ENCODE results near the gene ZNF462.
A peak's percentile ranks its signal among the peaks of the same experiment; 100 is the strongest.

Gene ZNF462

GRCh38 chr9:106874031-106874430, 11.1 kb downstream of the ZNF462 start:
- no peak for ATAC-seq (ENCODE audit: low read depth)

GRCh38 chr9:106874652-106875051, 11.7 kb downstream of the ZNF462 start:
- DNase-seq (ENCODE audit: low spot score) (no peak), ATAC-seq (ENCODE audit: low read depth) (no peak)
- 0 out of 2 replicates have a peak, but pooled peaks cover 3% of the 10 kb centered on the region for H3K36me3 ChIP-seq (ENCODE audit: low read depth)
- H3K9me3 ChIP-seq (ENCODE audit: severe bottlenecking): no peaks in the 10 kb centered on the region
- peaks cover 21% of the 10 kb centered on the region for H3K4me1 ChIP-seq (ENCODE audit: insufficient read depth, poor library complexity, severe bottlenecking)
- no peak for TF ChIP-seq CTCF (IDR thresholded peaks at IDR 0.05; ENCODE audit: poor library complexity, severe bottlenecking)
- H3K4me3 ChIP-seq (ENCODE audit: severe bottlenecking): no peak overlapping the region
- H3K27me3 ChIP-seq (ENCODE audit: insufficient read depth, poor library complexity, severe bottlenecking): no peaks in the 10 kb centered on the region
- H3K27ac ChIP-seq (ENCODE audit: poor library complexity, severe bottlenecking): no peak overlapping the region

More at GRCh38 chr9:106874031-106874430, 11.1 kb downstream of the ZNF462 start:
- TF ChIP-seq CTCF (IDR thresholded peaks at IDR 0.05; ENCODE audit: poor library complexity, severe bottlenecking): no peak
- Histone ChIP-seq H3K4me1 (ENCODE audit: insufficient read depth, poor library complexity, severe bottlenecking) (peaks cover 20% of the 10 kb centered on the region), H3K9me3 (ENCODE audit: severe bottlenecking) (no peaks in the 10 kb centered on the region), H3K27me3 (ENCODE audit: insufficient read depth, poor library complexity, severe bottlenecking) (no peaks in the 10 kb centered on the region), H3K36me3 (ENCODE audit: low read depth) (0 out of 2 replicates have a peak, but pooled peaks cover 3% of the 10 kb centered on the region), H3K27ac (ENCODE audit: poor library complexity, severe bottlenecking) (no peak overlapping the region), H3K4me3 (ENCODE audit: severe bottlenecking) (no peak overlapping the region)
- DNase-seq (ENCODE audit: low spot score): no peak

GRCh38 chr9:106875529-106875928, 12.6 kb downstream of the ZNF462 start:
- no peaks in the 10 kb centered on the region for H3K27me3 ChIP-seq (ENCODE audit: insufficient read depth, poor library complexity, severe bottlenecking)
- ATAC-seq (ENCODE audit: low read depth) (no peak), DNase-seq (ENCODE audit: low spot score) (no peak)
- H3K4me1 ChIP-seq (ENCODE audit: insufficient read depth, poor library complexity, severe bottlenecking): peaks cover 30% of the 10 kb centered on the region
- H3K4me3 ChIP-seq (ENCODE audit: severe bottlenecking): no peak overlapping the region
- no peak for TF ChIP-seq CTCF (IDR thresholded peaks at IDR 0.05; ENCODE audit: poor library complexity, severe bottlenecking)
- H3K27ac ChIP-seq (ENCODE audit: poor library complexity, severe bottlenecking): no peak overlapping the region
- H3K9me3 ChIP-seq (ENCODE audit: severe bottlenecking): no peaks in the 10 kb centered on the region
- peaks cover 6% of the 10 kb centered on the region; the same call in 1 of the 2 replicates for H3K36me3 ChIP-seq (ENCODE audit: low read depth)

GRCh38 chr9:106877345-106877744, 14.4 kb downstream of the ZNF462 start:
- Histone ChIP-seq H3K4me3 (ENCODE audit: severe bottlenecking) (no peak overlapping the region), H3K27me3 (ENCODE audit: insufficient read depth, poor library complexity, severe bottlenecking) (no peaks in the 10 kb centered on the region), H3K27ac (ENCODE audit: poor library complexity, severe bottlenecking) (peak overlapping the region; percentile 79), H3K4me1 (ENCODE audit: insufficient read depth, poor library complexity, severe bottlenecking) (peaks cover 47% of the 10 kb centered on the region), H3K9me3 (ENCODE audit: severe bottlenecking) (no peaks in the 10 kb centered on the region), H3K36me3 (ENCODE audit: low read depth) (peaks cover 4% of the 10 kb centered on the region; the same call in 1 of the 2 replicates)
- ATAC-seq (ENCODE audit: low read depth) (no peak), DNase-seq (ENCODE audit: low spot score) (no peak)
- no peak for TF ChIP-seq CTCF (IDR thresholded peaks at IDR 0.05; ENCODE audit: poor library complexity, severe bottlenecking)

- Histone ChIP-seq H3K4me1 (ENCODE audit: insufficient read depth, poor library complexity, severe bottlenecking) (peaks cover 56% of the 10 kb centered on the region), H3K27me3 (ENCODE audit: insufficient read depth, poor library complexity, severe bottlenecking) (no peaks in the 10 kb centered on the region), H3K4me3 (ENCODE audit: severe bottlenecking) (no peak overlapping the region), H3K9me3 (ENCODE audit: severe bottlenecking) (no peaks in the 10 kb centered on the region), H3K36me3 (ENCODE audit: low read depth) (peaks cover 4% of the 10 kb centered on the region; the same call in 1 of the 2 replicates), H3K27ac (ENCODE audit: poor library complexity, severe bottlenecking) (peak overlapping the region; percentile 79)
- DNase-seq (ENCODE audit: low spot score) (no peak), ATAC-seq (ENCODE audit: low read depth) (no peak)
- TF ChIP-seq CTCF (IDR thresholded peaks at IDR 0.05; ENCODE audit: poor library complexity, severe bottlenecking): no peak
Measured at GRCh38 chr9:106878081-106878837, 15.3 kb downstream of the ZNF462 start.
